NCI-H2081 (cell line): Measurements from ENCODE around the gene DTNA.
A peak's percentile ranks its signal among the peaks of the same experiment; 100 is the strongest.
"Not testable (repeated sequence)": the region's sequence is repeated elsewhere in the genome, so short reads cannot be mapped to it uniquely, and the experiment has no call there.

Experiments used
- DNase-seq, 2 experiments: peaks; one replicate each; lab custom pipeline; 2025; lab: John Stamatoyannopoulos, UW

DTNA gene

GRCh38 chr18:34709750-34710441, at the start of gene DTNA:
Gene DTNA (plus strand): TSS chr18:34710298. CDS start chr18:34755977, 45,679 bp downstream.
- peak; percentile 51 to 68 for DNase-seq

- DNase-seq: no peak
Measured at GRCh38 chr18:34660572-34660971, 49.5 kb upstream of the DTNA start.

- DNase-seq: peak; percentile 43 to 65
Measured at GRCh38 chr18:34661464-34662087, 48.5 kb upstream of the DTNA start.

- DNase-seq: no peak
Measured at GRCh38 chr18:34676816-34677574, 33.1 kb upstream of the DTNA start.

- not testable (repeated sequence) for DNase-seq
Measured at GRCh38 chr18:34689750-34690149, 20.3 kb upstream of the DTNA start.

- DNase-seq: no peak
Measured at GRCh38 chr18:34691614-34692013, 18.5 kb upstream of the DTNA start.

GRCh38 chr18:34694591-34695165, 15.4 kb upstream of the DTNA start:
- DNase-seq: peak in 1 of 2 experiments; percentile 11

GRCh38 chr18:34695310-34695709, 14.8 kb upstream of the DTNA start:
- DNase-seq: peak in 1 of 2 experiments; percentile 20

GRCh38 chr18:34696671-34697070, 13.4 kb upstream of the DTNA start:
- DNase-seq: no peak

GRCh38 chr18:34697233-34697632, 12.9 kb upstream of the DTNA start:
- peak in 1 of 2 experiments; percentile 38 for DNase-seq

GRCh38 chr18:34697891-34698290, 12.2 kb upstream of the DTNA start:
- DNase-seq: no peak

GRCh38 chr18:34701911-34702310, 8.2 kb upstream of the DTNA start:
- DNase-seq: no peak

- DNase-seq: no peak
Measured at GRCh38 chr18:34702814-34703213, 7.3 kb upstream of the DTNA start.

- DNase-seq: no peak
Measured at GRCh38 chr18:34704074-34704473, 6.0 kb upstream of the DTNA start.

GRCh38 chr18:34704823-34705222, 5.3 kb upstream of the DTNA start:
- peak in 1 of 2 experiments; percentile 27 for DNase-seq

GRCh38 chr18:34707670-34708069, 2.4 kb upstream of the DTNA start:
- peak in 1 of 2 experiments; percentile 67 for DNase-seq

GRCh38 chr18:34709104-34709503, 994 bp upstream of the DTNA start:
- DNase-seq: no peak

- DNase-seq: no peak
Measured at GRCh38 chr18:34710458-34710914, 388 bp downstream of the DTNA start.

GRCh38 chr18:34710934-34711333, 836 bp downstream of the DTNA start:
- peak; percentile 51 to 76 for DNase-seq

- not testable (repeated sequence) for DNase-seq
Measured at GRCh38 chr18:34716111-34716510, 6.0 kb downstream of the DTNA start.

- no peak for DNase-seq
Measured at GRCh38 chr18:34718610-34719009, 8.5 kb downstream of the DTNA start.

GRCh38 chr18:34720220-34720619, 10.1 kb downstream of the DTNA start:
- no peak for DNase-seq
